SKM-1 (cell line): ENCODE data around the gene CAMK1D.

ENCODE experiments used
- DNase-seq: peaks from one replicate; lab custom pipeline; 2025; ENCODE audit not compliant: unreplicated experiment; lab: John Stamatoyannopoulos, UW

The CAMK1D gene

GRCh38 chr10:12459762-12460161 lies 110.4 kb downstream of the CAMK1D start:
- no peak for DNase-seq

GRCh38 chr10:12463459-12463838 lies 114.1 kb downstream of the CAMK1D start:
- no peak for DNase-seq

- DNase-seq: no peak
These were observed 116.2 kb downstream of the CAMK1D start for GRCh38 chr10:12465385-12466136.

GRCh38 chr10:12466704-12467305 lies 117.5 kb downstream of the CAMK1D start:
- no peak for DNase-seq

- DNase-seq: no peak
These were observed 120.0 kb downstream of the CAMK1D start for GRCh38 chr10:12469345-12469744.

GRCh38 chr10:12470719-12471118 lies 121.4 kb downstream of the CAMK1D start:
- DNase-seq: no peak

- no peak for DNase-seq
These were observed 121.8 kb downstream of the CAMK1D start for GRCh38 chr10:12471135-12471534.

GRCh38 chr10:12473491-12473890 lies 124.1 kb downstream of the CAMK1D start:
- no peak for DNase-seq

GRCh38 chr10:12474727-12475412 lies 125.5 kb downstream of the CAMK1D start:
- DNase-seq: no peak

GRCh38 chr10:12476656-12477055 lies 127.3 kb downstream of the CAMK1D start:
- no peak for DNase-seq

- DNase-seq: no peak
These were observed 130.1 kb downstream of the CAMK1D start for GRCh38 chr10:12479437-12479844.

GRCh38 chr10:12479924-12480323 lies 130.6 kb downstream of the CAMK1D start:
- DNase-seq: no peak

GRCh38 chr10:12480440-12480839 lies 131.1 kb downstream of the CAMK1D start:
- no peak for DNase-seq

- DNase-seq: no peak
These were observed 132.6 kb downstream of the CAMK1D start for GRCh38 chr10:12481924-12482323.

GRCh38 chr10:12482587-12482986 lies 133.2 kb downstream of the CAMK1D start:
- DNase-seq: no peak

GRCh38 chr10:12484002-12484918 lies 134.9 kb downstream of the CAMK1D start:
- DNase-seq: no peak

GRCh38 chr10:12484941-12485805 lies 135.8 kb downstream of the CAMK1D start:
- no peak for DNase-seq

GRCh38 chr10:12487366-12487765 lies 138.0 kb downstream of the CAMK1D start:
- no peak for DNase-seq

GRCh38 chr10:12488626-12489025 lies 139.3 kb downstream of the CAMK1D start:
- DNase-seq: no peak

- DNase-seq: no peak
These were observed 140.0 kb downstream of the CAMK1D start for GRCh38 chr10:12489357-12489756.
